ENCODE results near the gene TMA7B.

TMA7B gene
- total RNA-seq = 4.8 to 8.9 (median 7.0) reads per million in 3 donors

- H3K27me3 ChIP-seq (replicated peaks; ENCODE audit: control insufficient read depth, insufficient read depth, low read length, poor library complexity, severe bottlenecking) = no peaks in the 10 kb centered on the region
- peaks cover 39% of the 10 kb centered on the region for H3K4me1 ChIP-seq (ENCODE audit: control insufficient read depth, insufficient read depth, low read length, poor library complexity, severe bottlenecking)
- H3K36me3 ChIP-seq (ENCODE audit: control insufficient read depth, insufficient read depth, low read length) = peaks cover 79% of the 10 kb centered on the region
- peak in 1 of 3 donors; percentile 21 for DNase-seq
- no peak within 1 kb of the TSS for H3K4me3 ChIP-seq (ENCODE audit: insufficient read depth, low read depth, low read length, poor library complexity, severe bottlenecking)
- peak within 1 kb of the TSS; percentile 54 for H3K27ac ChIP-seq (ENCODE audit: insufficient read depth, low read length, poor library complexity, severe bottlenecking)
- no peaks in the 10 kb centered on the region for H3K9me3 ChIP-seq (ENCODE audit: control insufficient read depth, low read length)
Observed at GRCh38 chr22:39959640-39960447, at the start of gene TMA7B. Gene TMA7B, plus strand, starts transcription at chr22:39960397. Its CDS starts 3,978 bp downstream, at chr22:39964375.

GRCh38 chr22:39910876-39911613 lies 49.2 kb upstream of the TMA7B start:
- no peak for DNase-seq
- H3K9me3 ChIP-seq (ENCODE audit: control insufficient read depth, low read length) = no peaks in the 10 kb centered on the region
- peak overlapping the region; percentile 81 for H3K27ac ChIP-seq (ENCODE audit: insufficient read depth, low read length, poor library complexity, severe bottlenecking)
- H3K4me1 ChIP-seq (ENCODE audit: control insufficient read depth, insufficient read depth, low read length, poor library complexity, severe bottlenecking) = peaks cover 78% of the 10 kb centered on the region
- H3K36me3 ChIP-seq (ENCODE audit: control insufficient read depth, insufficient read depth, low read length) = no peaks in the 10 kb centered on the region
- peak overlapping the region; percentile 35 for H3K4me3 ChIP-seq (ENCODE audit: insufficient read depth, low read depth, low read length, poor library complexity, severe bottlenecking)
- H3K27me3 ChIP-seq (replicated peaks; ENCODE audit: control insufficient read depth, insufficient read depth, low read length, poor library complexity, severe bottlenecking) = no peaks in the 10 kb centered on the region

DNA sequence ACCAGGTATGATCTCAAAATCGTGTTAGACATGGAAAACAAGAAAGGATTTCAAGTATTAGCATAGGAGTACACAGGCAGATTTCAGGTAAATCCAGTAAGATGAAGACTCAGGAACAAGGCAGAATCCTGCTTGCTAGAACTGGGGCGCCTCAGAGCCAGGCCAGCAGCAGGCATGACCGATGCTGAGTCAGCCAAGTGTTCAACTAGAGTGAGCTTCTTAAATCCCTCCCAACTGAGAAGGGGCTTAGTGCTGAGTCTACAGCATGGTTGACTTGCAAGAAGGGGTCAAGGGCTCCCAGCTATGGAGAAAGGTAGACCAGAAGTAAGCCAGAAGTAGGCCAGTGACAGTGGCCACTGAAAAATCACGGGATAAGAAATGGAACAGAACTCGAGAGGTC lies 46.9 kb upstream of the TMA7B start:
- H3K4me1 ChIP-seq (ENCODE audit: control insufficient read depth, insufficient read depth, low read length, poor library complexity, severe bottlenecking) = peaks cover 86% of the 10 kb centered on the region

GRCh38 chr22:39913886-39914285 lies 46.3 kb upstream of the TMA7B start:
- Histone ChIP-seq H3K27me3 (replicated peaks; ENCODE audit: control insufficient read depth, insufficient read depth, low read length, poor library complexity, severe bottlenecking) (no peaks in the 10 kb centered on the region), H3K4me3 (ENCODE audit: insufficient read depth, low read depth, low read length, poor library complexity, severe bottlenecking) (peak overlapping the region; percentile 5), H3K9me3 (ENCODE audit: control insufficient read depth, low read length) (no peaks in the 10 kb centered on the region), H3K36me3 (ENCODE audit: control insufficient read depth, insufficient read depth, low read length) (peaks cover 4% of the 10 kb centered on the region), H3K27ac (ENCODE audit: insufficient read depth, low read length, poor library complexity, severe bottlenecking) (peak overlapping the region; percentile 82), H3K4me1 (ENCODE audit: control insufficient read depth, insufficient read depth, low read length, poor library complexity, severe bottlenecking) (peaks cover 82% of the 10 kb centered on the region)
- no peak for DNase-seq

More for the DNA sequence above, 46.9 kb upstream of the TMA7B start:
- Histone ChIP-seq H3K36me3 (ENCODE audit: control insufficient read depth, insufficient read depth, low read length) (no peaks in the 10 kb centered on the region), H3K9me3 (ENCODE audit: control insufficient read depth, low read length) (no peaks in the 10 kb centered on the region), H3K27me3 (replicated peaks; ENCODE audit: control insufficient read depth, insufficient read depth, low read length, poor library complexity, severe bottlenecking) (no peaks in the 10 kb centered on the region), H3K4me3 (ENCODE audit: insufficient read depth, low read depth, low read length, poor library complexity, severe bottlenecking) (peak overlapping the region; percentile 5), H3K27ac (ENCODE audit: insufficient read depth, low read length, poor library complexity, severe bottlenecking) (peak overlapping the region; percentile 82)
- DNase-seq = no peak

DNA sequence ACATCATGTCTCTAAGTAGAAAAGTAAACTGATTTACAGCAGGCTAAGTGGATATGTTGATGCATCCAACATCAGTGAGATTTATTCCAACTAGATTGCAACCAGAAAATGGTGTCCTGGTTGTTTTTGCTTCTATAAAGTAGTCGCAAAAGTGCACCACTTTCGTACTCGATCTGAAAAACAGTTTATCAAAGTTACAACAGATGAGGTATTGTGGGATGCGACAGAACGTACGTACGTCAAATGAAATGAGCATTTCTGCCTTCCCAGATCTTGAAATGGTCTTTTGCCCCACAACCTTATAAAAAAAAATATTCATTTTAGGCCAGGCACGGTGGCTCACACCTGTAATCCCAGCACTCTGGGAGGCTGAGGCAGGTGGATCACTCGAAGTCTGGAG lies 45.6 kb upstream of the TMA7B start:
- H3K27me3 ChIP-seq (replicated peaks; ENCODE audit: control insufficient read depth, insufficient read depth, low read length, poor library complexity, severe bottlenecking) = no peaks in the 10 kb centered on the region
- H3K4me3 ChIP-seq (ENCODE audit: insufficient read depth, low read depth, low read length, poor library complexity, severe bottlenecking) = no peak overlapping the region
- peaks cover 4% of the 10 kb centered on the region for H3K36me3 ChIP-seq (ENCODE audit: control insufficient read depth, insufficient read depth, low read length)
- peaks cover 79% of the 10 kb centered on the region for H3K4me1 ChIP-seq (ENCODE audit: control insufficient read depth, insufficient read depth, low read length, poor library complexity, severe bottlenecking)
- DNase-seq = no peak
- no peaks in the 10 kb centered on the region for H3K9me3 ChIP-seq (ENCODE audit: control insufficient read depth, low read length)
- peak overlapping the region; percentile 82 for H3K27ac ChIP-seq (ENCODE audit: insufficient read depth, low read length, poor library complexity, severe bottlenecking)

GRCh38 chr22:39915295-39915726 lies 44.9 kb upstream of the TMA7B start:
- Histone ChIP-seq H3K4me3 (ENCODE audit: insufficient read depth, low read depth, low read length, poor library complexity, severe bottlenecking) (no peak overlapping the region), H3K27me3 (replicated peaks; ENCODE audit: control insufficient read depth, insufficient read depth, low read length, poor library complexity, severe bottlenecking) (no peaks in the 10 kb centered on the region), H3K27ac (ENCODE audit: insufficient read depth, low read length, poor library complexity, severe bottlenecking) (peak overlapping the region; percentile 82), H3K9me3 (ENCODE audit: control insufficient read depth, low read length) (no peaks in the 10 kb centered on the region), H3K36me3 (ENCODE audit: control insufficient read depth, insufficient read depth, low read length) (peaks cover 4% of the 10 kb centered on the region), H3K4me1 (ENCODE audit: control insufficient read depth, insufficient read depth, low read length, poor library complexity, severe bottlenecking) (peaks cover 84% of the 10 kb centered on the region)
- no peak for DNase-seq

- Histone ChIP-seq H3K9me3 (ENCODE audit: control insufficient read depth, low read length) (no peaks in the 10 kb centered on the region), H3K4me3 (ENCODE audit: insufficient read depth, low read depth, low read length, poor library complexity, severe bottlenecking) (no peak overlapping the region), H3K36me3 (ENCODE audit: control insufficient read depth, insufficient read depth, low read length) (peaks cover 4% of the 10 kb centered on the region), H3K27ac (ENCODE audit: insufficient read depth, low read length, poor library complexity, severe bottlenecking) (peak overlapping the region; percentile 82), H3K27me3 (replicated peaks; ENCODE audit: control insufficient read depth, insufficient read depth, low read length, poor library complexity, severe bottlenecking) (no peaks in the 10 kb centered on the region), H3K4me1 (ENCODE audit: control insufficient read depth, insufficient read depth, low read length, poor library complexity, severe bottlenecking) (peaks cover 85% of the 10 kb centered on the region)
- DNase-seq = no peak
Observed at GRCh38 chr22:39916496-39916895, 43.7 kb upstream of the TMA7B start.

DNA sequence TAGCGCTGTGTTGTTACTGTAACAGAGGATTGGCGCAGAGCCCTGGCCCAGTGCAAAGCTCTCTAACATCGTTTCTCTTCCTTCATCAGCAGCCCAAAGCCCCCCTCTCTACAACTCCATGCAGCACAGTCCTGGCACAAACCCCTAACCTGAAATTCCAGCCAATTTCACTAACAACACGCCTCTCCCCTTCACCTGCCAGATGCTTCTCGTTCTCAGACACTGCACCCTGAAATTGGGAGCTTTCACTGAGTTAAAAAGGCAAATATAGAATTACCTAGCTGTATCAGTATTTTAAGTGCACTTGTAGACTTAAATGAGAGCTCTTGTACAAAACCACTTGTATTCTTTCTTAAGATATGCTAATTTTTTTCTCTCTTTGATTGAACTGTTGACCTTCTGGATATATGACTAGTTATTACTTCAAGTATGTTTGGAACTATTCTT lies 43.0 kb upstream of the TMA7B start:
- H3K4me3 ChIP-seq (ENCODE audit: insufficient read depth, low read depth, low read length, poor library complexity, severe bottlenecking) = peak overlapping the region; percentile 19
- peaks cover 4% of the 10 kb centered on the region for H3K36me3 ChIP-seq (ENCODE audit: control insufficient read depth, insufficient read depth, low read length)
- no peak for DNase-seq
- no peaks in the 10 kb centered on the region for H3K9me3 ChIP-seq (ENCODE audit: control insufficient read depth, low read length)
- H3K4me1 ChIP-seq (ENCODE audit: control insufficient read depth, insufficient read depth, low read length, poor library complexity, severe bottlenecking) = peaks cover 85% of the 10 kb centered on the region
- peak overlapping the region; percentile 82 for H3K27ac ChIP-seq (ENCODE audit: insufficient read depth, low read length, poor library complexity, severe bottlenecking)
- no peaks in the 10 kb centered on the region for H3K27me3 ChIP-seq (replicated peaks; ENCODE audit: control insufficient read depth, insufficient read depth, low read length, poor library complexity, severe bottlenecking)

DNA sequence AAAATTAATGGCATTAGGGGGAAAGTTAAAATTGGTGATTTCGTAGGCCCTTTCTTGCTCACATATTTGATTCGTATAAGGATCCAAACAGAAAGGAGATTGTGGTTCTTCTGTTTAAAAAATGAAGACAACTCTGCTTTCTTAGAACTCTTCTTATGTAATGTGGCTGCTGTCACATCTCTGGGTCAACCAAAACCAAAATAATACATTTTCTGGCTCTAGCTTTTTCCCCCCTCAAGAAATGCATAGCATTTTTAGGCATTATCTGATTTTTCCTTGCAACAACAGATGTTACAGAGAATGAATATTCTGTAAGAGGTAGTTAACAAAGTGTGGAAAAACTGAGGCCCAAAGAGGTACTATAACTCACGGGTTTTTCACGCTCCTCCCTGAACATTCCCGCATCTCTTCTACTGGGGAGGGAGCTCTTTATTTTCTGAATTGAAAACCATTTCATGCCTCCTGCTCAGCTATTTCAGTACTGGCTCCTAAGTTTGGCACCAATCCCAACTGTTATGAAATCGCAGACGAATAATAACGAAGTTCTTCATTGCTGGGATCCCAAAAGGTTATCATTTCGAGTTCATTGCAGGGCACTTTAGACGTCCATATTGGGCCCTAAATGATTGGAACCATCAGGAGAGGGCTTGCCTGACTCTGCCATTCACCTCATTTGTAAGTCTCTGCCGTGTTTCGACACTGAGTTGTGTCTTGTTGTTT lies 42.3 kb upstream of the TMA7B start:
- no peak for DNase-seq
- Histone ChIP-seq H3K27me3 (replicated peaks; ENCODE audit: control insufficient read depth, insufficient read depth, low read length, poor library complexity, severe bottlenecking) (no peaks in the 10 kb centered on the region), H3K4me3 (ENCODE audit: insufficient read depth, low read depth, low read length, poor library complexity, severe bottlenecking) (peak overlapping the region; percentile 19), H3K27ac (ENCODE audit: insufficient read depth, low read length, poor library complexity, severe bottlenecking) (peak overlapping the region; percentile 82), H3K4me1 (ENCODE audit: control insufficient read depth, insufficient read depth, low read length, poor library complexity, severe bottlenecking) (peaks cover 78% of the 10 kb centered on the region), H3K9me3 (ENCODE audit: control insufficient read depth, low read length) (no peaks in the 10 kb centered on the region), H3K36me3 (ENCODE audit: control insufficient read depth, insufficient read depth, low read length) (peaks cover 4% of the 10 kb centered on the region)
